Neural progenitor cell (in vitro differentiated cells): Measurements from ENCODE around the gene KCNQ1. TPM values are rescaled to one million over a fixed set of nuclear protein-coding genes. Genes with fewer than 3 reads are reported as not detected.

Experiments used
- DNase-seq: peaks from one replicate; pipeline ENCODE4 v3.0.0-alpha.2; 2016; ENCODE audit warnings: low spot score
- H2AFZ ChIP-seq: fragments of 200-600 bp; sonication (generic); replicated peaks from 2 replicates; pipeline ENCODE4 v1.6.1; 2016; ENCODE audit warnings: antibody characterized with exemption
- H3F3A ChIP-seq: fragments of 200-600 bp; sonication (generic); 2 replicates; pipeline ENCODE4 v1.6.1; 2016; ENCODE audit warnings: antibody characterized with exemption, low read depth
- H3K27ac ChIP-seq: fragments of 200-600 bp; sonication (generic); 2 replicates; pipeline ENCODE4 v1.5.1; 2016; ENCODE audit warnings: mild to moderate bottlenecking
- H3K27me3 ChIP-seq: fragments of 200-600 bp; sonication (generic); 2 replicates; pipeline ENCODE4 v1.6.1; 2016; ENCODE audit warnings: mild to moderate bottlenecking, moderate library complexity
- H3K36me3 ChIP-seq: fragments of 200-600 bp; sonication (generic); 2 replicates; pipeline ENCODE4 v1.5.1; 2016
- H3K4me1 ChIP-seq: fragments of 200-600 bp; sonication (generic); 2 replicates; pipeline ENCODE4 v1.6.1; 2016; ENCODE audit warnings: mixed run types
- H3K4me2 ChIP-seq: fragments of 200-600 bp; sonication (generic); 2 replicates; pipeline ENCODE4 v1.6.1; 2016
- H3K4me3 ChIP-seq: fragments of 200-600 bp; sonication (generic); 2 replicates; pipeline ENCODE4 v1.5.1; 2016
- H3K79me2 ChIP-seq: fragments of 200-600 bp; sonication (generic); 2 replicates; pipeline ENCODE4 v1.6.1; 2016; ENCODE audit warnings: low read depth
- H3K9ac ChIP-seq: fragments of 200-600 bp; sonication (generic); 2 replicates; pipeline ENCODE4 v1.6.1; 2016
- H3K9me3 ChIP-seq: fragments of 200-600 bp; sonication (generic); 2 replicates; pipeline ENCODE4 v1.5.1; 2016; ENCODE audit warnings: low read depth
- H4K20me1 ChIP-seq: fragments of 200-600 bp; sonication (generic); 2 replicates; pipeline ENCODE4 v1.6.1; 2016; ENCODE audit warnings: low read depth
- H3K27ac Mint-ChIP-seq: 3 replicates; pipeline ENCODE4 v1.8.0; 2021; ENCODE audit warnings: mixed read lengths
- H3K27me3 Mint-ChIP-seq: 2 replicates; pipeline ENCODE4 v1.8.0; 2022; ENCODE audit warnings: low read depth, mild to moderate bottlenecking, inconsistent platforms, moderate library complexity, mixed read lengths; ENCODE audit not compliant: insufficient read depth
- H3K36me3 Mint-ChIP-seq: 3 replicates; pipeline ENCODE4 v1.8.0; 2021; ENCODE audit warnings: mixed read lengths
- H3K4me1 Mint-ChIP-seq: 3 replicates; pipeline ENCODE4 v1.8.0; 2021; ENCODE audit warnings: mixed read lengths
- H3K4me3 Mint-ChIP-seq: 3 replicates; pipeline ENCODE4 v1.8.0; 2021; ENCODE audit warnings: mild to moderate bottlenecking, moderate library complexity, mixed read lengths
- H3K9me3 Mint-ChIP-seq: 3 replicates; pipeline ENCODE4 v1.8.0; 2020; ENCODE audit warnings: mixed read lengths
- CTCF ChIP-seq: fragments of 200-600 bp; sonication (generic); IDR thresholded peaks from 2 replicates; pipeline ENCODE4 v1.5.1; 2017; ENCODE audit warnings: antibody characterized with exemption, mild to moderate bottlenecking
- EZH2 ChIP-seq: fragments of 200-600 bp; sonication (generic); IDR thresholded peaks from 2 replicates; pipeline ENCODE4 v1.6.1; 2017; ENCODE audit warnings: antibody characterized with exemption, mild to moderate bottlenecking, moderate library complexity
- EZH2phosphoT487 ChIP-seq: fragments of 200-600 bp; sonication (generic); IDR thresholded peaks from 2 replicates; pipeline ENCODE4 v1.6.1; 2017; ENCODE audit warnings: antibody characterized with exemption
- total RNA-seq: library from RNA; depleted of rRNA; stranded (reverse); fragments of >200 nt; gene quantifications from 2 replicates; pipeline ENCODE4 v1.2.3, GENCODE V29; 2015; ENCODE audit warnings: low replicate concordance

KCNQ1 gene
- total RNA-seq, 1 donor from 2014 or later, result 0.11 TPM

DNA sequence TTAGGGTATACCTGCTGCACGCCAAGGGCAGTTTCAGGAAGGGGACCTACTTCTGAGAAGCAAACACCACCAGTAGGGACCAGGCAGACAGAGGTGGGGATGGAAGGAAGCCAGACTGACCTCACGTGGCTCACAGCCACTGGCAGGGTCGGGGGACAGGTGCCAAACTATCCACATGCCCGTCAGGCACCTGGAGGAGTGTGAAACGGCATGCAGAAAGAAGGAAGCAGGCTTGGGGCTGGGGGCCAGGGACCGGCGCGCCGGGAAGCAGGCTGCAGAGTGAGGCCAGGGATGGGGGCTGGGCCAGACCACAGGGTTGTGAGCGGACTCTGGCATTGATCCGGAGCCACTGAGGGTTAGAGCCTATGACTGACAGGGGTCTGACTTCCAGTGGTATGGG, 393.3 kb downstream of the KCNQ1 start:
- Mint-ChIP-seq H3K36me3 (no peaks in the 10 kb centered on the region), H3K9me3 (no peaks in the 10 kb centered on the region), H3K4me1 (peaks cover 54% of the 10 kb centered on the region), H3K4me3 (peak overlapping the region; percentile 50), H3K27ac (peak overlapping the region; percentile 79), H3K27me3 (peaks cover 10% of the 10 kb centered on the region)
- no peak overlapping the region for H3K4me2 ChIP-seq
- no peaks in the 10 kb centered on the region for H3K9me3 ChIP-seq
- H3K4me1 ChIP-seq, result peaks cover 26% of the 10 kb centered on the region
- no peak overlapping the region for H3K4me3 ChIP-seq
- no peaks in the 10 kb centered on the region for H3K27me3 ChIP-seq
- no peaks in the 10 kb centered on the region for H3K79me2 ChIP-seq
- H3K27ac ChIP-seq, result no peak overlapping the region
- H3K36me3 ChIP-seq, result no peaks in the 10 kb centered on the region
- no peaks in the 10 kb centered on the region for H4K20me1 ChIP-seq
- H2AFZ ChIP-seq, result no peak overlapping the region
- no peak for TF ChIP-seq CTCF
- no peak for TF ChIP-seq EZH2
- no peak for TF ChIP-seq EZH2phosphoT487
- no peak for DNase-seq
- no peaks in the 10 kb centered on the region for H3F3A ChIP-seq
- H3K9ac ChIP-seq, result no peak overlapping the region

GRCh38 chr11:2838676-2839294, 394.0 kb downstream of the KCNQ1 start:
- Histone ChIP-seq H3F3A (no peaks in the 10 kb centered on the region), H3K79me2 (no peaks in the 10 kb centered on the region), H4K20me1 (no peaks in the 10 kb centered on the region), H3K27me3 (no peaks in the 10 kb centered on the region), H3K36me3 (no peaks in the 10 kb centered on the region), H3K9ac (no peak overlapping the region), H2AFZ (no peak overlapping the region), H3K9me3 (no peaks in the 10 kb centered on the region), H3K27ac (no peak overlapping the region), H3K4me1 (peaks cover 26% of the 10 kb centered on the region), H3K4me2 (no peak overlapping the region), H3K4me3 (no peak overlapping the region)
- Mint-ChIP-seq H3K9me3 (no peaks in the 10 kb centered on the region), H3K27ac (no peak overlapping the region), H3K4me3 (no peak overlapping the region), H3K27me3 (peaks cover 12% of the 10 kb centered on the region), H3K4me1 (peaks cover 58% of the 10 kb centered on the region), H3K36me3 (no peaks in the 10 kb centered on the region)
- TF ChIP-seq EZH2 (no peak), EZH2phosphoT487 (no peak), CTCF (no peak)
- no peak for DNase-seq

GRCh38 chr11:2839395-2839943, 394.7 kb downstream of the KCNQ1 start:
- Mint-ChIP-seq H3K9me3 (no peaks in the 10 kb centered on the region), H3K36me3 (no peaks in the 10 kb centered on the region), H3K27me3 (peaks cover 16% of the 10 kb centered on the region), H3K27ac (peak overlapping the region; percentile 58), H3K4me1 (peaks cover 56% of the 10 kb centered on the region), H3K4me3 (no peak overlapping the region)
- H3K4me1 ChIP-seq, result peaks cover 26% of the 10 kb centered on the region
- no peaks in the 10 kb centered on the region for H3K36me3 ChIP-seq
- DNase-seq, result no peak
- no peak overlapping the region for H2AFZ ChIP-seq
- TF ChIP-seq CTCF (no peak), EZH2phosphoT487 (no peak), EZH2 (no peak)
- no peaks in the 10 kb centered on the region for H3K79me2 ChIP-seq
- H3K9ac ChIP-seq, result no peak overlapping the region
- no peak overlapping the region for H3K4me3 ChIP-seq
- H3K27me3 ChIP-seq, result no peaks in the 10 kb centered on the region
- H3K9me3 ChIP-seq, result no peaks in the 10 kb centered on the region
- no peaks in the 10 kb centered on the region for H3F3A ChIP-seq
- no peaks in the 10 kb centered on the region for H4K20me1 ChIP-seq
- peak overlapping the region; percentile 14 for H3K4me2 ChIP-seq
- no peak overlapping the region for H3K27ac ChIP-seq
